ENCODE data around the gene DENND6B.
"Not testable (repeated sequence)": the region's sequence is repeated elsewhere in the genome, so short reads cannot be mapped to it uniquely, and the experiment has no call there.

Gene DENND6B

DNA sequence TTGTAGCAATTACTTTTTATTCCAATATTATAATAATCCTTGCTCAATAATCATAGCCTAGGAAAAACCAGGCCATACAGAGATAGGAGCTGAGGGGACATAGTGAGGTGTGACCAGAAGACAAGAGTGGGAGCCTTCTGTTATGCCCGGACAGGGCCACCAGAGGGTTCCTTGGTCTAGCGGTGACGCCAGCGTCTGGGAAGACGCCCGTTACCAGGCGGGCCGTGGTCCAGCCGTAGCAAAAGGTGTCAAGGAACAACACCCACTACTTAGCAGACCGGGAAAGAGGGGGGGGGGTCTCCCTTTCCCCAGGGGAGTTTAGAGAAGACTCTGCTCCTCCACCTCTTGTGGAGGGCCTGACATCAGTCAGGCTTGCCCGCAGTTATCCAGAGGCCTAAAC is 53.5 kb downstream of the DENND6B start:
- not testable (repeated sequence) for DNase-seq (ENCODE audit: low read depth in 2 of 2)

- DNase-seq (ENCODE audit: low read depth in 2 of 2), result no peak
Measured at GRCh38 chr22:50272044-50272802, 54.6 kb downstream of the DENND6B start.

- DNase-seq (ENCODE audit: low read depth in 2 of 2), result no peak
Measured at GRCh38 chr22:50271519-50271970, 55.3 kb downstream of the DENND6B start.

- peak; percentile 47 to 54 for DNase-seq (ENCODE audit: low read depth in 2 of 2)
Measured at GRCh38 chr22:50270666-50271394, 56.0 kb downstream of the DENND6B start.

DNA sequence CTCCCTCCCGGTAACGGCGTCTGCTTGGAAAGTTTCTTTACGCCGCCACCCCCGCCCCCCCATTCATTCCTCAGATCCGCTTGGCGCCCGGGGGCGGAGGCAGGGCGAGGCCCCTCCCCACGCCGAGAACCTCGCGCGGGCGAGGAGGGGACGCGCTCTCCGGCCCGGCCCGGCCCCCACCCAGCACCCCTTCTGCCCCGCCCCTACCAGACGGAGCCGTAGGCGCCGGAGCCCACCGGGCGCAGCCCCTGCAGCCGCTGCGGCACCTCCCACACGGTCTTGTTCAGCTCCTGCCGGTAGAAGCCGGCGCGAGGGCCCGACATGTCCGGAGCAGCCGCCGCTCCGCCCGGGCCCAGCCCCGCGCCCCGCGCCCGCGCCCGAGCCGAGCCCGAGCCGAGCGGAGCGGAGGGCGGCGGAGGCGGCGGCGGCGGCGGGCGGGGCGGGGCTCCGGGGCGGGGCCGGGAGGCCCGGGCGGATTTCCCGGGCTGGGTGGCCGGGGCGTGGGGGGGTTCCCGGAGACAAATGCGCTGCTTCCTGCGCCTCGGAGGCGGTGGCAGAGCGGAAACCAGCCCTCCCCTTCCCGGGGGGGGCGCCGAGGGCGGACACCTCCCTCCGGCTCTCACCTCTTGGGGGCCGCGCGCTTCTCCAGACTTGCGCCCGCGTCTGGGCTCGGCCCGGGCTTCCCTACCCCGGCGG is 56.7 kb downstream of the DENND6B start, which contains the start of gene MAPK11:
Gene MAPK11 (minus strand): TSS at position 411 of the 696 bp plus-strand sequence. CDS start 88 bp downstream, at position 323.
- peak; percentile 36 to 53 for DNase-seq (ENCODE audit: low read depth in 2 of 2)

- no peak for DNase-seq (ENCODE audit: low read depth in 2 of 2)
Measured at GRCh38 chr22:50269573-50269969, 57.2 kb downstream of the DENND6B start.

GRCh38 chr22:50268655-50269113 is 58.1 kb downstream of the DENND6B start:
- no peak for DNase-seq (ENCODE audit: low read depth in 2 of 2)

DNA sequence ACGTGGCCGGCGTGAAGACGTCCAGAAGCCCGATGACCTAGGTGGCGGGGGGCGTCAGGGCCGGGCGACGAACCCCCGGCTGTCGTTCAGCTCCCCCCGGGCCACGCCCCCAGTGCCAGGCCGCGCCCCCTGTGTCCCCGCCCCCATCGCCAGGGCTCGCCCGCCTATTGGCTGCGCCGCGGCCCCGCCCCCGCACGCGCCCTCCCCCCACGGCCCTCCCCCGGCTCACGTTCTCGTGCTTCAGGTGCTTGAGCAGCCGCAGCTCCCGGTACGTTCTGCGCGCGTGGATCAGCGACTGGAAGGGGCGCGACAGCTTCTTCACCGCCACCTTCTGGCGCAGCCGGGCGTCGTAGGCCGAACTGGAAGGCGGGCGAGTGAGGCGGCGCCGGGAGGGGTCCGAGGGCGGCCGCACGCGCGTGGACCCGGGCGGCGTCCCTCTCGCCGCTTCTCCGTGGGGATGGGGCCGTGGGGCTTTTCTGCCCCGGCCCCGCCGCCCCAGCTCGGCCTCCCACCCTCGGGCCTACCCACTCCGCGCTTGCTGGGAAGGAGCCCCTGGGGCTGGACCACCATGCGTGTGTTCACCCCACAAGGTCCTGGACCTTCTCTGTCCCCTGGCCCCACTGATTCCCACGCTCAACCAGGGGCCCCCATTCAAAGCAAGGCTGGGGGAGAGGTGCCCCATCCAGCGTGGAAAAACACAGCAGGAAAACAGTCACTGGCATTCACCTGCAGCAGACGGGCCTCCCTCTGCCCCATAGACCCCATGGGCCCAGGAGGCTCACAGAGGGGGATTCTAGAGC is 59.0 kb downstream of the DENND6B start:
- no peak for DNase-seq (ENCODE audit: low read depth in 2 of 2)

DNA sequence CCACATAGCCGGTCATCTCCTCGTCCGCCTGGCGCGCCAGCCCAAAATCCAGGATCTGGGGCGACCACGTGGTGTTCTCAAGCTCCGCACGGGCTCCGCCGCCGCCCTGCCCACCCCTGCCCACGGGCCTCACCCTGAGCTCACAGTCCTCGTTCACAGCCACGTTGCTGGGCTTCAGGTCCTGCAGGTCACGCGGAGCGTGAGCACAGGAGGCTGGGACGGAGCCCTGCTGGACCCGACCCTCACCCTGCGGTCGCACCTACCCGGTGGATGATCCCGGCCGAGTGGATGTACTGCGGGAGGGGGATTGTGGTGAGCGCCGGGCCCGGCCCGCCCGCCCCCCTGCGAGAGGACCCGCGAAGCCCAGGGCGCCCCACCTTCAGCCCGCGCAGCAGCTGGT is 59.8 kb downstream of the DENND6B start:
- no peak for DNase-seq (ENCODE audit: low read depth in 2 of 2)

DNA sequence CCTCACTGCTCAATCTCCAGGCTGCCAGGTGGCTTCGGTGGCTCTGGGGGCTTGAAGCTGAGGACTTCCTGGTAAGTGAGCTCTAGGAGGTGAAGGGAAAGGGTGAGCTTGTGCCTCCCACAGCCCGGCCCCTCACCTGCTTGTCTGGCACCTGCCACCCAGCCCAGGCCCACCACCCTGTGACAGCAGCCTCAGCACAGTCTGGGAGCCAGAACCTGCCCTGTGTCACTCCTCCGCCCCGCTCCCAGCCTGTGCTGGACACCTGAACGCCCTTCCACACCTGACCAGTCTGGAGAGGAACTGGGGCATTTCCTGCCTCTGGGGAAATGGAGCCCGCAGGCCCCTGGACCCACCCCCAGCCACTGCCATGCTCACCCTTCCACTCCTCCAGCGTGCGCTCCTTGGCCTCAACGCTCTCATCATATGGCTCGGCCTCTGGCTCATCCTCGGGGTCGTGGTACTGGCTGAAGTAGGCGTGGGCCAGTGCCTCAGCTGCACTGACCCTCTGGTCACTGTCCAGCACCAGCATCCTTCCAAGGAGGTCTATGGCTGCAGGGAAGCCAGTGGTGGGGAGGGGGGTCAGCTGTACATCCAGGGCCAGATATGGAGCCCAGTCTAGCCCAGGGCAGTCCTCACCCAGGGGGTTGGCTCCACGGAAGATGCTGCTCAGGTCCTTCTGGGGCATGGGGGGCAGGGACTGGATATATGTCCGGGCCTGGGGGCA is 61.7 kb downstream of the DENND6B start:
- no peak for DNase-seq (ENCODE audit: low read depth in 2 of 2)

- no peak for DNase-seq (ENCODE audit: low read depth in 2 of 2)
Measured at GRCh38 chr22:50264104-50264745, 62.6 kb downstream of the DENND6B start.

DNA sequence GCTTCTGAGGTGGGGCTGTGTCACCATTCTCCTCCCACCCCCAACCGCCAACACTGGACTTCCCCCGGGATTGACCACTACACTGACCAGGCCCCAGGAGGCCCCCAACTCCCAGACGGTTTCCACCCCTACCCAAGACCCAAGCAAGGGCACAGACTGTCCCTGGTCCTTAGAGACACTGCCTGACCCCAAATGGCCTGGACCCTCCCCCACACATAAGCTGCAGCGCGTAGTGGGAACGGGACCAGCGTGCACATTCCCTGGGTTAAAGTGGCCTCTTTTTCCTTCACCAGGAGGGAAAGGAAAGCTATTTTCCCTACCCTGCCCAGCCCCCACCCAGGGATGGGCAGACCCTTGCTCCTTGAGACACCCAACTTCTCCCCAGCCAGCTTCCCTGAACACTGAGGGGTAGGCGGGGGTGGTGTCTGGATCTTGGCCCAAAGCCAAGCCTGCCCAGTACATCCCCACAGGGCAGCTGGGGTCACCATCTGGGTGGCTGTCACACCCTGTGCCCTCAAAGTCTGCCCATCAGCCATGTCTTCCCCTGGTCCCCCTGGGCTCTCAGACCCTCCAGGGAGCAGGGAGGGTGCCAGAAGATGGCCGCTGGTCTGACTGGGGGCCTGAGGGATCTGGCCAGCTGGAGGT is 63.7 kb downstream of the DENND6B start:
- DNase-seq (ENCODE audit: low read depth in 2 of 2), result no peak

- no peak for DNase-seq (ENCODE audit: low read depth in 2 of 2)
Measured at GRCh38 chr22:50262460-50262911, 64.3 kb downstream of the DENND6B start.

- DNase-seq (ENCODE audit: low read depth in 2 of 2), result no peak
Measured at GRCh38 chr22:50261615-50262459, 65.0 kb downstream of the DENND6B start, which contains the start of gene MAPK12. Gene MAPK12 (minus strand): TSS chr22:50261683. CDS start chr22:50261509, 174 bp downstream.

DNA sequence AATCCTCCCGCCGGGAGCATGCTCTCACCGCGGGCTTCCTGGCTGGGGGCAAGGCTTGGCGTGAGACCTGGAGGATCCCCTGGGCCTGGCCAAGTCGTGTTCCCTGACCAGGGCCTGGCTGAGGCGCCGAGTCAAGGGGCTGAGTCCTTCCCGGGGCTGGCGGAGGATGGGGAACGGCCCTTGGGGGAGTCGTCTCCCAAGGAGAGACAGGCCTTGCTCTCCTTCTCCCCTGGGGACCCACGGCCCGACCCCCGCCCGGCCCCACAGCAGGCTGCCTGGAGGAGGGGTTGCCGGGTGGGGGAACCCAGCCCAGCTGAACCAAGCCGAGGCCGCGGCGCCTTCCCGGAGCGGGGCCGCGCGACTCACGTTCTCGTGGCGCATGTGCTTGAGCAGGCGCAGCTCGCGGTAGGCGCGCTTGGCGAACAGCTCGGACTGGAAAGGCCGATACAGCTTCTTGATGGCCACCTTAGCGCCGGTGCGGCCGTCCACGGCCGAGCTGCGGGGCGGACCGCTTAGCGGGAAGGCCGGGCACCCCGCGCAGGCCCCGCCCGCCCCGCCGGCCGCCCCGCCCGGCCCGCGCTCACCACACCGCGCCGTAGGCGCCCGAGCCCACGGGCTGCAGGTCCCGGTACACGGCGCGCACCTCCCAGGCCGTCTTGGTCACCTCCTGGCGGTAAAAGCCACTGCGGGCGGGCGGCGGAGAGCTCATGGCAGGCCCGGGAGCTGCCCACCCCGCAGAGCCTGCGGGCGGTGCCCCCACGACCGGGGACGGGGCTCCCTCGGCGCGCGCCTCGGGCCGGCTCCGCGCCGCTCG is 65.8 kb downstream of the DENND6B start:
- no peak for DNase-seq (ENCODE audit: low read depth in 2 of 2)

DNA sequence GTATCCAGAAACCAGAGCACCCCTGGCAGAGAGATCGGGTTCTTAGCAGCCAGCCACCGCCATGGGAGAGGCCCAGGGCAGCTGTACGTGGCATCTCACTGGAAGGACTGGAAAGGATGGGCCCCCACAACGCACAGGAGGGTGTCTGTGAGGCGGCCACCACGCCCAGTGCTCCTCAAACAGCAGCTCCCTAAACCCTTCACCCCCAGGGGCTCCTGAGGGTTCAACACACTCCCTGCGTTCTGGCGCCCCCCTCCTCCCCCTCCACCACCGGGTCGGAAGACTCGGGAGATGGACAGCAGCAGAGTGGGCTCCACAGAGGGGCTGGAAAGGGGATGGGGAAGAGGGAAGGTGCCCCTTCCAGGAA is 66.4 kb downstream of the DENND6B start:
- no peak for DNase-seq (ENCODE audit: low read depth in 2 of 2)

DNA sequence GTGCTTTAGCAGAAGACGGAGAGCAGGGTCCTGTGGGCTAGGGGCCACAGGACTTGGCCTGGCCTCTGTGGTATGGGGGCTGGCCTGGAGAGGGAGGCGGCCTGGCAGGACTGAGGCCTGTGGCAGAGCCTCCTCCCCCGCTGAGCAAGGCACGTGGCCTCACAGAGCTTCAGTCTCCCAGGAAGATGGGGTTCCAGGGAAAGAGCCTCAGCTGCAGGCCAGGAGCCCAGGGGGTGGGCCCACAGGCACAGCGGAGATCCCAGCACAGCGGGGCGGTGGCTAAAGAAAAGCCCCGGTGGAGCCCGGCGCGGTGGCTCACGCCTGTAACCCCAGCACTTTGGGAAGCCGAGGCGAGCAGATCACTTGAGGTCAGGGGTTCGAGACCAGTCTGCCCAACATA is 67.5 kb downstream of the DENND6B start:
- no peak for DNase-seq (ENCODE audit: low read depth in 2 of 2)
